ENCODE measurements around the gene CORO7. TPM values are rescaled to one million over a fixed set of nuclear protein-coding genes. Genes with fewer than 3 reads are reported as not detected.

Gene CORO7
- polyA plus RNA-seq, 1 of the 3 experiments (the other 2 are of a cell fraction), result 25.8 TPM

DNA sequence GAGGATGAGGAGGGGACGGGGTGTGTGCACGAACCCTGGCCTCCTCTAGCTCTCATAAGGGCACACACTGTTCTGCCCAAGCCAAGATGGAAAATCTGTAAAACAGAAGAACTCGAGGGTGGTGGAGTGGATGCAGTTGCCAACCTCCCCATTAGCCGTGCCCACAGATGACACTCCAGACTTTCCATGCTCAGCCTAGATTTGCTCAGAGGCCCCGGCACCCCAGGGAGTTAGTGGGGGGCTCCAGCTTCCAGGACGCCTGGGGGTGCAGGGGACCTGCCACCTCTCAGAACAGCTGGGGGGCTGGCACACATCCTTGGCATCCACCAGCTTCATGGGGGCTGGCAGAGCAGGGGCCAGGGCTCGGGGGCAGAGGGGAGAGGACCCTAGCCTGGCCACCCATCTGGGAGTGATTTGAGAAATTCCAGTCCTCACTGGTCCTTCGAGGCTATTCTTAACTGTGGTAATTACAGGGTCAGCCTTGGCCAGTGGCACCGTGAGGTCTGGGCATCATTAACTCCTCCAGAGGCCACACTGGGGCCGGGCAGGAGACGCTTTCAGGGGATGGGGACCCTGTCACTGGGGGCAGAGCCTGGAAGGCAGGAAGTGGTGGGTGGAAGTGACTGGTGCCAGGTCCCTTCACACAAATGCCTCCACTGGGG is 30.5 kb downstream of the CORO7 start:
- no peaks in the 10 kb centered on the region for H3K79me2 ChIP-seq (ENCODE audit: insufficient read depth)
- H3K27me3 ChIP-seq (ENCODE audit: insufficient read depth), result no peaks in the 10 kb centered on the region
- no peak overlapping the region for H2AFZ ChIP-seq (ENCODE audit: low read depth)
- H3K9ac ChIP-seq, result no peak overlapping the region
- H3F3A ChIP-seq (replicated peaks; ENCODE audit: insufficient read depth), result peaks cover 19% of the 10 kb centered on the region
- no peaks in the 10 kb centered on the region for H3K9me3 ChIP-seq
- peaks cover 8% of the 10 kb centered on the region; the same call in 1 of the 2 replicates for H4K20me1 ChIP-seq (ENCODE audit: insufficient read depth)
- TF ChIP-seq TEAD4 (IDR thresholded peaks at IDR 0.05; ENCODE audit: borderline replicate concordance, insufficient read depth) (no peak), FOXJ3 (CRISPR knock-in tag; IDR thresholded peaks at IDR 0.05) (no peak), CHD2 (IDR thresholded peaks at IDR 0.05; ENCODE audit: low read length, partially characterized antibody) (peak; percentile 13)
- 72% methylated on average over 7 of the region's 11 CpGs for WGBS (ENCODE audit: low lambda C conversion rate)
- H3K9me2 ChIP-seq, result no peaks in the 10 kb centered on the region
- peaks cover 0 to 28% of the 10 kb centered on the region in 2 experiments for H3K36me3 ChIP-seq (replicated peaks in 1 of 2; ENCODE audit: control insufficient read depth in 1 of 2, insufficient read depth in 2 of 2, low read length in 1 of 2)
- H3K4me1 ChIP-seq (ENCODE audit: control insufficient read depth in 1 of 2, insufficient read depth in 2 of 2, low read depth in 1 of 2, low read length in 1 of 2), result peaks cover 30 to 74% of the 10 kb centered on the region in 2 experiments; a peak in 3 of 4 replicates
- ChIA-PET CTCF (interaction anchor here (0.8 to 32.1 kb wide), 4 partner anchors 8 to 27 kb away, joined by 3 to 558 read pairs (median 8); no protein-coding TSS in a partner anchor), POLR2A (interaction anchor here (0.6 to 1.1 kb wide), 3 partner anchors 9 to 12 kb away, joined by 3 to 5 read pairs (median 3); no protein-coding TSS in a partner anchor)
- H3K4me3 ChIP-seq (ENCODE audit: low read depth in 2 of 2, low read length in 1 of 2), result no peak overlapping the region
- H3K4me2 ChIP-seq, result peak overlapping the region; percentile 44; the same call in 1 of the 2 replicates
- DNase-seq, result peak; percentile 68
- peak overlapping the region; percentile 48 to 93 for H3K27ac ChIP-seq (ENCODE audit: low read depth in 2 of 2, low read length in 1 of 2)

DNA sequence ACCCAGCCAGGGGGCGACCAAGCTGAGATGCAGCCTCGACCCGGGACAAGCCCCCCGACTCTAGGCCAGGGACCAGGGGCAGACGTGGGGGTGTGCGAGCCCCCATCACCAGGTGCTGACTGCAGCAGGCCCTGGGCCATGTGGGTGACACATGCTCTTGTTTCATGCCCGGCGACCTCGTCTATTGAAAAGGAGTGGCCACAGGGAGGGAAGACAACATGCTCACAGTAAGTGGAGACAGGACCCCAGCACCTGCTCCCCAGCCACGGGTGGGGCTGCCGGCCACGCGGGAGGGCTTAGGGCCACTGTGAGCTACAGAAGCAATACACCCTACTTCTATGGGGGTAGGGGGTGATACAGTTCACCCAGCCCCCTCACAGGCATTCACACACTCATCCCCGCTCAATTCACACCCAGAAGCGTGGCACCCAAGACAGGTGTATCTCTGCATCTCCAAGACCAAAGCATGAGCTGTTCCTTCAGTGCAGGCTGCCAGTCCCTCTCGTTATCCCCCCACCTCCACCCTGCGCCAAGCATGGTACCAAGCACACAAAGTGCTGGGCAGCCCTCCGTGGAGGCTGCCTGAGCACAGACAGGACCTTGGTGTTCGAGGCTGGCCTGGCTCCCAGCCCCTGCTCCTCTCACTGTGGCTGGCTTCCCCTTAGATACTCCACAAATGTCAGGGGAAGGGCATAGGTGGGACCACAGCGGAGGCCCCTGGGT is 31.2 kb downstream of the CORO7 start:
- Histone ChIP-seq H3K9me2 (no peaks in the 10 kb centered on the region), H2AFZ (ENCODE audit: low read depth) (no peak overlapping the region), H3K36me3 (replicated peaks in 1 of 2; ENCODE audit: control insufficient read depth in 1 of 2, insufficient read depth in 2 of 2, low read length in 1 of 2) (peaks cover 0 to 33% of the 10 kb centered on the region in 2 experiments), H3K27me3 (ENCODE audit: insufficient read depth) (no peaks in the 10 kb centered on the region), H3F3A (replicated peaks; ENCODE audit: insufficient read depth) (peaks cover 23% of the 10 kb centered on the region), H3K9me3 (no peaks in the 10 kb centered on the region), H3K27ac (ENCODE audit: low read depth in 2 of 2, low read length in 1 of 2) (peak overlapping the region; percentile 48 to 93; a peak in 3 of 4 replicates), H3K4me3 (ENCODE audit: low read depth in 2 of 2, low read length in 1 of 2) (no peak overlapping the region), H3K4me2 (no peak overlapping the region), H4K20me1 (ENCODE audit: insufficient read depth) (peaks cover 14% of the 10 kb centered on the region; the same call in 1 of the 2 replicates), H3K4me1 (ENCODE audit: control insufficient read depth in 1 of 2, insufficient read depth in 2 of 2, low read depth in 1 of 2, low read length in 1 of 2) (peaks cover 30 to 70% of the 10 kb centered on the region in 2 experiments; a peak in 3 of 4 replicates), H3K9ac (no peak overlapping the region), H3K79me2 (ENCODE audit: insufficient read depth) (no peaks in the 10 kb centered on the region)
- DNase-seq, result peak; percentile 64
- POLR2A ChIA-PET, result interaction anchor here (0.6 kb wide), 1 partner anchor 12 kb away, joined by 3 read pairs; no protein-coding TSS in a partner anchor
- CTCF ChIA-PET, result interaction anchor here (2.8 to 32.1 kb wide), 2 partner anchors 17 to 26 kb away, joined by 11 to 558 read pairs; no protein-coding TSS in a partner anchor
- TF ChIP-seq YY1 (IDR thresholded peaks at IDR 0.05; ENCODE audit: low read depth) (no peak), FOXM1 (IDR thresholded peaks at IDR 0.05; ENCODE audit: low read depth) (no peak), RFX5 (IDR thresholded peaks at IDR 0.05; ENCODE audit: low read length) (no peak), POLR2AphosphoS5 (IDR thresholded peaks at IDR 0.05; ENCODE audit: low read depth, low read length) (peak; percentile 9), GABPA (IDR thresholded peaks at IDR 0.05; ENCODE audit: low read depth) (no peak)
- TF ChIP-seq, protein P1, sequence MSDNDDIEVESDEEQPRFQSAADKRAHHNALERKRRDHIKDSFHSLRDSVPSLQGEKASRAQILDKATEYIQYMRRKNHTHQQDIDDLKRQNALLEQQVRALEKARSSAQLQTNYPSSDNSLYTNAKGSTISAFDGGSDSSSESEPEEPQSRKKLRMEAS (IDR thresholded peaks at IDR 0.05; ENCODE audit: low read depth), result peak; percentile 66; the same call in 1 of the 2 replicates
- TF ChIP-seq, protein P2, sequence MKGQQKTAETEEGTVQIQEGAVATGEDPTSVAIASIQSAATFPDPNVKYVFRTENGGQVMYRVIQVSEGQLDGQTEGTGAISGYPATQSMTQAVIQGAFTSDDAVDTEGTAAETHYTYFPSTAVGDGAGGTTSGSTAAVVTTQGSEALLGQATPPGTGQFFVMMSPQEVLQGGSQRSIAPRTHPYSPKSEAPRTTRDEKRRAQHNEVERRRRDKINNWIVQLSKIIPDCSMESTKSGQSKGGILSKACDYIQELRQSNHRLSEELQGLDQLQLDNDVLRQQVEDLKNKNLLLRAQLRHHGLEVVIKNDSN (IDR thresholded peaks at IDR 0.05; ENCODE audit: borderline replicate concordance, low read depth), result no peak
- TF ChIP-seq, protein P3, sequence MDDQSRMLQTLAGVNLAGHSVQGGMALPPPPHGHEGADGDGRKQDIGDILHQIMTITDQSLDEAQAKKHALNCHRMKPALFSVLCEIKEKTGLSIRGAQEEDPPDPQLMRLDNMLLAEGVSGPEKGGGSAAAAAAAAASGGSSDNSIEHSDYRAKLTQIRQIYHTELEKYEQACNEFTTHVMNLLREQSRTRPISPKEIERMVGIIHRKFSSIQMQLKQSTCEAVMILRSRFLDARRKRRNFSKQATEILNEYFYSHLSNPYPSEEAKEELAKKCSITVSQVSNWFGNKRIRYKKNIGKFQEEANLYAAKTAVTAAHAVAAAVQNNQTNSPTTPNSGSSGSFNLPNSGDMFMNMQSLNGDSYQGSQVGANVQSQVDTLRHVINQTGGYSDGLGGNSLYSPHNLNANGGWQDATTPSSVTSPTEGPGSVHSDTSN (IDR thresholded peaks at IDR 0.05), result no peak
- 82% methylated on average over 11 of the region's 20 CpGs for WGBS (ENCODE audit: low lambda C conversion rate)

All from SK-N-SH (cell line).